Measurements from ENCODE around the gene ZNF502. TPM values are rescaled to one million over a fixed set of nuclear protein-coding genes. Genes with fewer than 3 reads are reported as not detected.

ZNF502 gene
- total RNA-seq, 1 donor from 2014 or later = not detected

- Mint-ChIP-seq H3K9me3 (peaks cover 73% of the 10 kb centered on the region), H3K27ac (no peak overlapping the region)
- DNase-seq (ENCODE audit: low spot score in 2 of 2, unreplicated experiment in 2 of 2) = no peak
Observed at GRCh38 chr3:44721231-44722102, 9.0 kb downstream of the ZNF502 start.

GRCh38 chr3:44722103-44722401 lies 9.6 kb downstream of the ZNF502 start:
- no peak for TF ChIP-seq CTCF (IDR thresholded peaks at IDR 0.05; ENCODE audit: unreplicated experiment)
- Mint-ChIP-seq H3K4me3 (no peak overlapping the region), H3K36me3 (peaks cover 5% of the 10 kb centered on the region), H3K27ac (no peak overlapping the region), H3K4me1 (no peaks in the 10 kb centered on the region), H3K9me3 (peaks cover 69% of the 10 kb centered on the region), H3K27me3 (ENCODE audit: low read depth) (no peaks in the 10 kb centered on the region)
- no peak for DNase-seq (ENCODE audit: low spot score in 2 of 2, unreplicated experiment in 2 of 2)

More at GRCh38 chr3:44721231-44722102, 9.0 kb downstream of the ZNF502 start:
- Mint-ChIP-seq H3K4me1 (no peaks in the 10 kb centered on the region), H3K36me3 (peaks cover 5% of the 10 kb centered on the region), H3K27me3 (ENCODE audit: low read depth) (no peaks in the 10 kb centered on the region), H3K4me3 (no peak overlapping the region)
- no peak for TF ChIP-seq CTCF (IDR thresholded peaks at IDR 0.05; ENCODE audit: unreplicated experiment)

- H3K4me1 Mint-ChIP-seq = no peaks in the 10 kb centered on the region
Observed at GRCh38 chr3:44729384-44729910, 17.0 kb downstream of the ZNF502 start, which contains the start of gene ZNF501. TSS of gene ZNF501 (plus strand) at chr3:44729635. CDS start at chr3:44734422, 4,787 bp downstream.

GRCh38 chr3:44734646-44735168 lies 22.2 kb downstream of the ZNF502 start:
- no peak for DNase-seq (ENCODE audit: low spot score in 2 of 2, unreplicated experiment in 2 of 2)
- Mint-ChIP-seq H3K4me1 (no peaks in the 10 kb centered on the region), H3K27me3 (ENCODE audit: low read depth) (no peaks in the 10 kb centered on the region), H3K4me3 (no peak overlapping the region), H3K36me3 (peaks cover 66% of the 10 kb centered on the region), H3K9me3 (peaks cover 82% of the 10 kb centered on the region), H3K27ac (no peak overlapping the region)
- no peak for TF ChIP-seq CTCF (IDR thresholded peaks at IDR 0.05; ENCODE audit: unreplicated experiment)

More at GRCh38 chr3:44729384-44729910, 17.0 kb downstream of the ZNF502 start, which contains the start of gene ZNF501:
- Mint-ChIP-seq H3K27me3 (ENCODE audit: low read depth) (no peaks in the 10 kb centered on the region), H3K36me3 (peaks cover 46% of the 10 kb centered on the region), H3K27ac (peak within 1 kb of the TSS; percentile 92), H3K4me3 (peak within 1 kb of the TSS; percentile 82), H3K9me3 (peaks cover 67% of the 10 kb centered on the region)
- no peak for TF ChIP-seq CTCF (IDR thresholded peaks at IDR 0.05; ENCODE audit: unreplicated experiment)
- peak; percentile 54 to 79 for DNase-seq (ENCODE audit: low spot score in 2 of 2, unreplicated experiment in 2 of 2)

GRCh38 chr3:44761101-44761423 lies 48.6 kb downstream of the ZNF502 start:
- H3K4me1 Mint-ChIP-seq = peaks cover 13% of the 10 kb centered on the region
- no peak for TF ChIP-seq CTCF (IDR thresholded peaks at IDR 0.05; ENCODE audit: unreplicated experiment)
- H3K27me3 Mint-ChIP-seq (ENCODE audit: low read depth) = no peaks in the 10 kb centered on the region
- peaks cover 30% of the 10 kb centered on the region for H3K9me3 Mint-ChIP-seq
- H3K36me3 Mint-ChIP-seq = peaks cover 47% of the 10 kb centered on the region
- DNase-seq (ENCODE audit: low spot score in 2 of 2, unreplicated experiment in 2 of 2) = no peak
- peak overlapping the region; percentile 82 for H3K4me3 Mint-ChIP-seq
- peak overlapping the region; percentile 50 for H3K27ac Mint-ChIP-seq
